Stimulated activated naive CD8-positive, alpha-beta T cell treated with anti-CD3 and anti-CD28 coated beads, Interleukin-15, Interleukin-2, amounts not matched to agents 100 U/mL and 50 U/mL, for 24 hours (primary cell): ENCODE data around the gene MAS1L.

Source experiments
- ATAC-seq: fragments of 150-1000 bp; cut with Tn5 transposase; one replicate; pipeline ENCODE4 v1.10.0; 2021
- DNase-seq: peaks from one replicate; pipeline ENCODE4 v3.0.0; 2021

Gene MAS1L

GRCh38 chr6:29510202-29510601 is 22.4 kb upstream of the MAS1L start:
- no peak for ATAC-seq
- no peak for DNase-seq

GRCh38 chr6:29509711-29510110 is 22.0 kb upstream of the MAS1L start:
- DNase-seq: no peak
- no peak for ATAC-seq

GRCh38 chr6:29509239-29509638 is 21.5 kb upstream of the MAS1L start:
- DNase-seq (no peak), ATAC-seq (no peak)

GRCh38 chr6:29507319-29507718 is 19.6 kb upstream of the MAS1L start:
- ATAC-seq: no peak
- no peak for DNase-seq

DNA sequence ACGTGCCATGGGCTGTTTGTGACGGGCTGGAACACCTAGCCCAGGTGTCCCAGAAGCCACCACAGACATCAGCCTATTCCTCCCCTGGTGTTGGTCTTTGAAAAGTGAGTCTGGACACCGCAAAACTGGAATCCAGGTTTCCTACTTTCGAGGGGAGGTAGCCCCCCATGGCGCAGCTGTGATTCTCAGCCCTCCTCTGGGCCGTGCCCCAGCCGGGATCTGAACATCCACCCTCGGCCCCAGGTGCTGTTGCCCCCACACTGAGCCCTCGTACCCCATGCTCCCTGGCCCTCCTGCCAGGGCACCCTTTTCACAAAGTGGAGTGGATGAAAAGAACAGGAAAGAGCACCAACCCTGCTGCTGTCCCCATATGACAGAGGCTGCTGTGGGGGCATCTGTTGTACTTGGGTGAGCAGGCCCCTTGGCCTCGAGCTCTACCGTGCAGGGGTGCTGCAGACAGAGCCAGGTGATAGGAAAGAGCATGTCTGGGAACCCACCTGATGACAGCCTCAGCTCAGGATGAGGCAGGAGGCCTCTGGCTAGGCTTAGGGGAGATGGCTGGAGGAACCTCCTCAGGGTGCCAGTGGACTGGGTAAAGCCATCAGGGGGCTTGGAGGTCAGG is 18.8 kb upstream of the MAS1L start:
- ATAC-seq (no peak), DNase-seq (no peak)

DNA sequence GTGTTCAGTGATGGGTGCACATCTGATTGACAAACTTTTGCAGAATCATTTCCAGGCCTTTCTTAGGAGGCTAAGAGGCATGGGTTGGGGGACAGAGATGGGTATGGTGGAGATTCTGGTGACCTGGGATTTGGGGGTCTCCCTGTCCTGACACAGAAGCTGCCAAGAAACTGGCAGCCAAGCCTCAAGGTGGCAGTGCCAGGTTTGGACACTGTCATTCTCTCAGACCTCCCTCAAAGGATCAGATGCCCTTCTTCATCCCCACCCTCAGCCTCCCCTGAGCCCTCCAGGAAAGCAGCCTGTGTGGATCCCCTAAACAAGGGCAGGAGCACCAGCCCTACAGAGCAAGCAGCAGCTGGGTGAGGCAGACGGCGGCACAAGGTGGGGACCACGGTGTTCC is 18.1 kb upstream of the MAS1L start:
- DNase-seq (no peak), ATAC-seq (no peak)

- no peak for DNase-seq
- no peak for ATAC-seq
Observed at GRCh38 chr6:29504961-29505360, 17.2 kb upstream of the MAS1L start.

GRCh38 chr6:29502597-29502996 is 14.8 kb upstream of the MAS1L start:
- ATAC-seq (no peak), DNase-seq (no peak)

- DNase-seq (no peak), ATAC-seq (no peak)
Observed at GRCh38 chr6:29502181-29502580, 14.4 kb upstream of the MAS1L start.

GRCh38 chr6:29501106-29501505 is 13.3 kb upstream of the MAS1L start:
- no peak for ATAC-seq

GRCh38 chr6:29500594-29500993 is 12.8 kb upstream of the MAS1L start:
- ATAC-seq: no peak
- DNase-seq: no peak

More at GRCh38 chr6:29501106-29501505, 13.3 kb upstream of the MAS1L start:
- no peak for DNase-seq

DNA sequence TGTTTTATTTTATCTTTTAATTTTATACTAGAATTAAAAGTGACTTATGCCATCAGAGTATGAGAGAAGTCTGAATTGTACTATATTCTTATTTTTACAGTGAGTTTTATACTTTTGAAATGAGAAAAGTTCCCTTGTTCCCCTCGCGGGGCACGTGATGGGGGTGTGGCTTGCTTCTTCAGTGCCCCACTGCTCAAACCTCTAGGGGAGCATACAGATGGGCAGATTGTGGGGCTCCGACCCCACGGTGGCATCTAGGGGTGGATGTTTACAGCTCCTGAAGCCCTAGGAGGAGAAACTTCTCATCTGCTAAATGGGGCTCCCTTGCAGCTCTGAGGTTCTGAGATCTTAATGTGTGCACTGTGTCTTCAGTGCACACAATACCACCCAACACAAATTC is 11.9 kb upstream of the MAS1L start:
- no peak for DNase-seq
- ATAC-seq: no peak

GRCh38 chr6:29496961-29497360 is 9.2 kb upstream of the MAS1L start:
- DNase-seq: no peak
- ATAC-seq: no peak

DNA sequence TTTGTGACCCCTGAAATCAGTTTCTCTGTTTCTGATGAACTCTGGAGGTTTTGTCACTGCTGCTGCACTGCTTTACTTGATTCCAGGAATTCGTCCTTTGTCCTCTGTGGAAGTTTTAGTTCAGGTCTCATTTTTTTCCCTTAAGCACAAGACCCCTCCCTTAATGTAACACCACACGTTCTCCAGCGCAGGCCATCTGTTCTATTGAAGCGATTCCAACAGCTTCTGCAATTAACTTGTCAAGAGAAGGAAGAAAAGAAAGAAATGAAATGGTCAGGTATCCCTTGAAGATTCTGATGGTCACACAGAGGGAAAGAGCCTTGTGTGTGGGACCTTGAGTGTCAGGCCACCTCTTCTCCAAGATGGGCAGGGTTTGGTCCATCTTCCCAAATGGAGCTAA is 7.8 kb upstream of the MAS1L start:
- ATAC-seq (no peak), DNase-seq (no peak)

GRCh38 chr6:29494131-29494530 is 6.4 kb upstream of the MAS1L start:
- ATAC-seq (no peak), DNase-seq (no peak)

GRCh38 chr6:29493261-29493660 is 5.5 kb upstream of the MAS1L start:
- DNase-seq (no peak), ATAC-seq (no peak)

DNA sequence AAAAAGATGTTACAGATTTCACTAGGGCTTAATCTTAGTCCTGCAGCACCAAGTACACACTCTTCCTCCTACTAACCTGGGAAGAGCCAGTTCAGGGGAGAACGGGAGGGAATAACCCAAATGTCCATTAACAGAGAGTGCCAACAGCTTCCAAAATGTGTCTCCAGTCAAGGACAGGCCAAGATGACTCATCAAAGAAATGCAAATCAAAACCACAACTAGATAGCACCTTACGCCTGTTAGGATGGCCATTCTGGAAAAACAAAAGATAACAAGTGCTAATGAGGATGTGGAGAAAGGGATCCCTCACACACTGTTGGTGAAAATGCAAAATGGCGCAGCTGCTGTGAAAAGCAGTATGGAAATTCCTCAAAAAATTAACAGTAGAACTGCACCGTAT is 3.8 kb upstream of the MAS1L start:
- DNase-seq: no peak
- no peak for ATAC-seq

DNA sequence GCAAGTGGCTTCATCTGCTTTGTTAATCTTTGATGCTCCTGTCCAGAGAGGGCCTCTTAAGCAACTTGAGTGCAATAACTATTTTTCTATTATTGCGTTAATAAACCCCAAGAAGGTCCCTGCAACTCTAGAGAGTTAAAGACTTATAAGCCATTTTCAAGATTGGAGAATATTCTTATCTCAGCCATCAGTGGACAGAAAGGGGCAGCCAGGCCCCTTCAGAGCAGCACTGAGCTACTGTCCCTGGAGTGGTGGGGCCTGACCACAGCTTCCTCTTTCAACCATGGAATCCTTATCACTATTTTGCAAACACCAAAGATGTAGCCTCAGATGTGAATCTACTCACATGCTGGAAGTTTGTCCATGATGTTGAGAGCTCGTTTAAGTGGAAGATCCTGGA is 2.8 kb upstream of the MAS1L start:
- ATAC-seq (no peak), DNase-seq (no peak)

DNA sequence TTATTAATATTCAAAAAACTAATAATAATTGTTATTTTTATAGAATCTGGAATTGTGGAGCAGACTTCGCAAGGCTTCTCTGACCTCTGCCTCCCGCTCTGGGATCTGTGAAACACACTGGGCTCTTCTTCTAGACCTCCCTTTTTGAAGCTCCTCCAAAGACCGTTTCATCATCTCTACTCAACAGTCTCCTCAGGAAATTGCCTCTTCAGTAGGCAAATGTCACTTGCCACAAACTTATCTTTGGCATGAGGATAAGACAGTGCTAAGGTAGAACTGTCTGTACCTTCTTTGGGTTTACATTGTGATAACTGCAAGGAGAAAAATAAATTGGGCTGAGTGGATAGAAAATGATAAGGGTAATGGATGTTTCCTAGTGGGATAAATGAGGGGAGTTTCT is 2.3 kb upstream of the MAS1L start:
- ATAC-seq: no peak
- DNase-seq: no peak

GRCh38 chr6:29489286-29489685 is 1.5 kb upstream of the MAS1L start:
- ATAC-seq: no peak
- DNase-seq: no peak

DNA sequence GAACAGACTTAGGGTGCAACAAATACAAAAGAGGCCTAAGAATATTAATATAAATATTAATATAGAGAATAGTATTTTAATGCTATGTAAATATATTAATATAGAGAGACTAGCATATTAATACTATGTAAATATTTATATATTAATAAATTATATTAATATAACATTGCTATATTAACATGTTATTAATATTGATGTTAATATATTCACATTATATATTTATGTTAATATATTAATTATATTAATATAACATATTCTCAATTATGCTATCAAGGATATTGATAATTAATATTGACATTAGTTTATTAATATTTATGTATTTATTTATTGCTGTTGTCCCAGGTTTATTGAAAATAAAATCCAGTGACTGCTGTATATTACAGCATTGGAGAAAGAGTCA is 1.1 kb upstream of the MAS1L start:
- no peak for DNase-seq
- ATAC-seq: no peak

DNA sequence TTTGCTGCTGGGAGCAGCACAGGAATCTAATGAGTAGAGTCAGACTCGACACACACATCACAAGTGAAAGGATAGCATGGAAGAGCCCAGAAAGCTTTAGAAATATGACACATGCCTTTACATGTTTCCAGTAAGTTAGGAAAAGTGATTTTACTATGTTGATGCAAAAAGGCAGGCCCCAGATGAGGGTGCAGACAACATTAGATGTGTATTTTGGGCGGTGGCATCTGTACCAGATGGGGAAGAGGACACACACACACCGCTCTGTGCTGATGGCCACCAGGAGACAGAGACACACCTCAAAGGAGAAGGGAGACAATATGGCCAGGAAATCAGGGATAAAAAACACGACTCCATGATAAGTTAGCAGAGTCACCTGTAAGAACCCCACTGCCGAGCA is 625 bp downstream of the MAS1L start:
- no peak for ATAC-seq
- no peak for DNase-seq

DNA sequence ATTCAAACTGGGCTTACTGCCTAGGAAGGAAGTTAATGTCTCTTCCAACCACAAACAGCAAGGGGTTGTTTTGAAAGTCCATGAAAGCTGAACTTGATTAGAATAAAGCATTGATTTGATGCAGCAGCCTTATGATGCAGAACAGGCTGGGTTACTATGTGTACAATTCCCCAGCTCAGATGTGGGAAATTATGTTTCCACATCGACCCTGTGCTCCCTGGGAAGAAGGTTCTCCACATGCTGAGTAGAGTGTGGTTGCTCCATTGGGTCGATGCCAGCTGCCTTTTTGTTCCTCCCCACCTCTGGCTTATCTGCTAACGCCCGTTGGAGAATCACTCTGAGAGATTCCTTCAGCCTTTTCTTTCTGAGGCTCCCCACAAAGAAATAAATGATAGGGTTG is 1.2 kb downstream of the MAS1L start:
- no peak for ATAC-seq
- no peak for DNase-seq

DNA sequence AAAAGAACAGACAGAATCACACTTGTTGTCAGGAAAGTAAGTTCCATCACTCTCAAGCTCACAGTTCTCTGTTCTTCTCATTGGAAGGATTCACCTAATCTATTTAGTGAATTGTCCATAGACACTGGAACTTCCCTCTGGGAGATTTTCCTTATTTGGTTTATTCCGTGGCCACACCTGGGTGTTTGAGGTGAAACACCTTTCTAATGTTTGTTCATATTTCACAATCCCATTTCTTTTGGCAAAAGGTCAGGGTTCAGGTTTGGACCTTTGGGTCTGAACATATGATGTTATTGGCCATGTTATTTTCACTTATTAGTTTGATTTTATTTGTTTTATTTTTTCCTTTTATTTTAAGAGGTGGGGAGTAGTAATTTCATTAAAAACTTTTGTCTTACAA is 4.0 kb downstream of the MAS1L start:
- ATAC-seq: no peak

DNA sequence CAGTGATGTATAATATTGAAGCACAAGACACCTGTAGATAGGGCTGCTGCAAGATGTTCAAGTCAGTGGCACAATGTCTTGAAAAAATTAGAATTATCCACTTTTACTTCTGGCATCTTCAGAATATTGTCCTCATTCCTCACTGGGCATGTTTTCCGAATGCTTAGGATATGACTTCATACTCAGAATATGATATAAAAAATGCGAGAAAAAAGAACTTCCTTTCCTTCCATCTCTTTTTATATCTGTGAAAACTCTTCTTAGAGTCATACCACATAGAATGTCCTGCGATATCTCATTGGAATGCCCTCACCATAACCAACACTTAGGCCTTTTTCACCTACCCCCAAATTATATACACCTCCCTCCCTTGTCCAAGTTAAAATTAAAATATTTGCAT is 4.6 kb downstream of the MAS1L start:
- no peak for ATAC-seq
- no peak for DNase-seq

More for the DNA sequence above, 4.0 kb downstream of the MAS1L start:
- no peak for DNase-seq
